HG03039 (cell line): ENCODE data around the gene PLD1.

Experiments
- ATAC-seq: cut with Tn5 transposase; IDR thresholded peaks from one replicate; pipeline ENCODE4 v1.9.1; 2021; ENCODE audit warnings: mild to moderate bottlenecking, moderate library complexity; ENCODE audit not compliant: unreplicated experiment

Gene PLD1

DNA sequence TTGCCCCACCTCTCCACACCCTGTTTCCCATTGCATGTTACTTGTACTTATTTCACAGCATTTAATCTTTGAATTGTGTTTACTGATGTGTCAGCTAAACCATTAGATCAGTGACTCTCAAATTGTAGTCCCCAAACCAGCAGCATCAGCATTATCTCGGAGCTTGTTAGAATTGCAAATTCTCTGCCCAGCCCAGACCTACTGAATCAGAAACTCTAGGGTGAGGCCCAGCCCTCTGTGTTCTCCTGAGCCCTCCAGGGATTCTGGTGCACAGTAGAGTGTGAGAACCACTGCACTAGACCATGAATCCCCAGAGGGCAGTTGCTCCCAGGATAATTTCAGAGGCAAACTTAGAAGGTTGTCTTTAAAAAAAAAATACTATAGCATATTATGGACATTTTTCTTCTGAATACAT, 13.0 kb downstream of the PLD1 start:
- ATAC-seq: no peak

- no peak for ATAC-seq
These were observed 13.5 kb downstream of the PLD1 start for GRCh38 chr3:171796625-171797264.

GRCh38 chr3:171792531-171792930, 17.8 kb downstream of the PLD1 start:
- ATAC-seq: no peak

DNA sequence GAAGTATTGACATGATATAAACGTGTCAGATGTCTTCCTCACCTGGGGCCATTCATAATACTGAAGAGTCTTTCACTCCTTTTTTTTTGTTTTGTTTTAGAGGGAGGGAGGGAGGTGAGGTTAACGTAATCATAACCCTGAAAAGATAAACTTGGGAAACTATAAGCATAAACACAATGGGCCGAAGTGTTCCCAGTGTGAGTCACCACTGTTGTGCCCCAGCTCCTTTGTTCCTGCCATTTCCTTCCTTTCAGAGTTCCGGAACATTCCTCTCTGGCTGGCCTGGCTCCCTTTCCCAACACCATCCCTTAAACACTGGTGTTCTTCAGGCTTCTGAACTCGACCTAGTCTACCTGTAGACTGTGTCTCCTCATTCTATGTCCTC, 18.6 kb downstream of the PLD1 start:
- ATAC-seq: no peak

DNA sequence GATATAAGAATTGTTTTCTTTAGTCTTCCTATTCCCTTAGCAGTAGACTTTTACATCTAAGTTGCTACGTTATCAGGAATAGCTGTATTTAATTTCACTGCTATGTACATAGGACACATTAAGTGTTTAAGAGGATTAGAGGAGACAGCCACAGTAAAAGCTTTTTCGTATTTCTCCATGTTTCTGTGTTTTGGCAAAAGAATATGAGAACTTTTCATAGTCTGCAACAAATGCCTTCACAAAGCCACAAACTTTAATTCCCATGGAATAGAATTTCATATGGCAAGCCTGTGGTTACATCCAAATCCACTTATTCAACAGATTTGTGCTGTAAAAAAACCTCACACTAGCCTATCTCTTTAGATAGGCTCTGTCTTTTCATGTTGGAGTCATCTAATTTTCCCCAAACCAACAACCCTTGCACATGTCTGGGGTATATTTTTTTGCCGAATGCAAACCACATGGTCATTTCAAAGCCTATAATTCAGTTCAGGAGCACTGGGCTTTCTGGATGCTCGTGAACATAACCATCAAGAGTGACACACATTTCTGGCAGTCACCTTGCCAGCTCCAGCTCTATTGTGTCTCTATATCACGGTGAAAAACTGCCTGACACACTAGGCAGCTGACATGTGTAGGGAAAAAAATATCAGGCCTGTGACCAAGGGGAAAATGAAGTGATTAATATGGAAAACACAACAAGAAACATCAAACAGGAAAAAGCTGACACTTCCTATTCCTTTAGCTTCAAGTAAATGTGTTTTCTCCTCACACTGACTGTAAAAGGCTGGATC, 19.2 kb downstream of the PLD1 start:
- ATAC-seq: no peak

- no peak for ATAC-seq
These were observed 19.7 kb downstream of the PLD1 start for GRCh38 chr3:171790574-171790897.

DNA sequence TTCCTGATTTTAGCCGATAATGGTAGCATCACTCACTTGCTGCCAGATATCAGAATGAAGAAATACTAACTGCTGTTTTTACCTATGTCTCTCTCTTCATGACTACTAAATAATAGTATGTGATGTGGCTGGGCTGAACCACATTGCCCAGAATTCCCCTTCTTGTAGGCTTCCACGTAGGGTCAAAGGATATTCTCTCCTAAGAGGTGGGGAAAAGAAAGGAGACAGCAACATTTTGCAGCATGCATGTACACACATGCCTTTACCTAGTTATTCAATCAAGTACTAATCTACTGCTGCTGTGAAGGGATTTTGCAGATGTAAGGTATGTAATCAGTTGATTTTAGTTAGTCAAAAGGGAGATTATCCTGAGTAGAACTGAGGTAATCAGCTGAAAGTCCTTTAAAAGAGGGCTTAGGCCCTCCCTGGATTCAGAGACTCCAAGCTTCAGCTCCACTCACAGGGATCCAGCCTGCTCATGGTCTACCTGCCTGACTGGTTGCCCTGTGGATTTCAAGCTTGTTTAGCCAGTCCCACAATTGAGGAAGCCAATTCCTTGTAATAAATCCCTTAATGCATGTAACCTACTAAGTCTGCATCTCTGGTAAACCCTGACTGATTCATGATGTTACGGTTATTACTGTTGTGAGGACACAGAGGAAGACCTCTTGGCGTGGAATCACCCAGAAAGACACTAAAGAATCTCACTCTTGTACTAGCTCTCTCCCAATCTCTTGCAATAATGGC, 20.4 kb downstream of the PLD1 start:
- no peak for ATAC-seq

DNA sequence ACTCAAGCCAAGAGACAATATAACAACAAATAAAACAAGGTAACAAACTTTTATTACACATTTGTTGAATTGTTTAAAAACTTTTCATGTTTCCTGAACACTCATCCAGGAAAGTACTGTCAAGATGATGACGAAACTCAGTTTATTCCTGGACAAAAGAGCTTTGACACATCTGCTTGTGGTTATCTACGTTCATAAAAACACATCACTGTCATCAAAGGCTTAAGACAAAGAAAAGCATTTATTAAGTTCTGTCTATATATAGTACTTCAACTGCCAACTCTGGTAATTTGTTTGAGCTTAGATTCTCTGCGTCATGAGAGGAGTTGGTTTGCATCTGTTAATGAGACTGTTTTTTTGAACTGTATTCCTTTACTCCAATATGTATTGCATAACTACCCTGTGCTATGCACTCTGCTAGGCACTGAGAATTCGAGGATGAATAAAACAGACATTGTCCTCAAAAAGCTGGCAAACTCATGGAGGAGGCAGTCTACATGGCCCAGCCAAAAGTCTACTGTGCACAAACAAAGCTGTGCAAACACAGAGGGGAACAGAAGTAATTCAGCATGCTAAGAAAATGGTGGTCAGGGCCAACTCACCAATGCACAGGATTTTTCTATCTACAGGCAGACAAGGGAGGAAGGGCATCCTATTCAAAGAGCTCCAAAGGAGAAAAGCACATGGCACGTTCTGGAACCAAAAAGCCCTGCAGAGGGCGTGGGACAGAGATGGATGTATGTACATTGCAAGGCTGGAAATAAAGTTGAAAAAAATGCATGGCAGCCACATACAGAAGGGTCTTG, 21.5 kb downstream of the PLD1 start:
- ATAC-seq: no peak

DNA sequence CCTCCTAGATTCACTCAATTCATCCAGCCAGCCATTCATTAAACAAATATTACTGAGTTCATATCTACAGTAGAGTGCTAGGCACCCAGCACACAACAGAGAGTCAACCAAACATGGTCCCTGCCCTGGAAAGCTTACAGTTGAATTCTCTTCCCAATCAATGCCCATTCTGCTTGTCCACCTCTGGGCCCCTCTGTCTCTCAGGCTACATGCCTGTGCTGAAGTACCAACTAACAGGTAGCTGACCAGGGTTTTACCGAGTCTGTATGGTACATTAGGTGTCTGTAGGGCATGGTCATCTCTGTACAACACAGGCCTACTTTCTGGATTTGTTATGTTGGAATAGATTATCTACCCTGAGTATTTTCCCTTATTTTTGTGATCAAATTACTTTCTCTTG, 23.3 kb downstream of the PLD1 start:
- ATAC-seq: no peak

- no peak for ATAC-seq
These were observed 25.3 kb downstream of the PLD1 start for GRCh38 chr3:171784937-171785336.

- ATAC-seq: no peak
These were observed 25.9 kb downstream of the PLD1 start for GRCh38 chr3:171784387-171784786.

- no peak for ATAC-seq
These were observed 26.7 kb downstream of the PLD1 start for GRCh38 chr3:171783626-171784025.

DNA sequence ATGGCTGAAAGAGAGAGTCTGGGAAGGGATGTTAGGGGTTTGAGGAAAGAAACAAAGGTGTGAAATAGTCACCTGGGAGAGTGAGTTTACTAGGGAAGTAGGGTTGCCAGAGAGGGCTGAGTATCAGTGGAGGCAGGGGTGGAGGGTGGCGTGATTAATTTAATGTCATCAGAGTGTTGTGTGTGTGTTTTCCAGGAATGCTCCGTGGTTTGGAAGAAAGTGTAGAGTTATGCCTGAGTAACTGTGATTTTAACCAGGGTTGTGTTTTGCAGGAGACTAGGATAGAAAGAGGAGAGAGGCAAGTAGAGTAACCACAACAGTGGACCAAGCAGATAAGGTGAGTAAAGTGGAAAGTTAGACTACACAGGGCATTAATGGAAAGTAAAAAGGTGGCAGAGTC, 27.2 kb downstream of the PLD1 start:
- ATAC-seq: no peak

GRCh38 chr3:171782617-171783016, 27.7 kb downstream of the PLD1 start:
- no peak for ATAC-seq

GRCh38 chr3:171781711-171782127, 28.6 kb downstream of the PLD1 start:
- no peak for ATAC-seq

- no peak for ATAC-seq
These were observed 31.8 kb downstream of the PLD1 start for GRCh38 chr3:171778493-171778892.

DNA sequence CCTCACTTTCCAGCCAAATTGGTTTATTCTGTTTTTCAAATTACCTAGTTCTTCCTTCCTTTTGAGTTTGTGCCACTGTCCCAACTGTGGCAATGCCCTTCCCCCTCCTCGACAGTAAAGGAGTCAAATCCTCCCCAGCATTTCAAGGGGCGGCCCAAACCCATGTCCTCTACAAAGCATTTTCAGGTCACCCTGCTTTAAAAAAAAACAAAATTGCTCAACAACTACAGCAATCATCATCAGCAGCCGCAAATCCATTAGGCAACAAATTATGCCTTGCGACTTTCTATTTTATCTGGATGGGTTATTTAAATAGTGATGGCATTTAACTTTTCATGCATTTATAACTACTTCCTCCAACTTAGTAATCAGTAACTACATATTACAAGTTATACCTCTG, 32.7 kb downstream of the PLD1 start:
- no peak for ATAC-seq

DNA sequence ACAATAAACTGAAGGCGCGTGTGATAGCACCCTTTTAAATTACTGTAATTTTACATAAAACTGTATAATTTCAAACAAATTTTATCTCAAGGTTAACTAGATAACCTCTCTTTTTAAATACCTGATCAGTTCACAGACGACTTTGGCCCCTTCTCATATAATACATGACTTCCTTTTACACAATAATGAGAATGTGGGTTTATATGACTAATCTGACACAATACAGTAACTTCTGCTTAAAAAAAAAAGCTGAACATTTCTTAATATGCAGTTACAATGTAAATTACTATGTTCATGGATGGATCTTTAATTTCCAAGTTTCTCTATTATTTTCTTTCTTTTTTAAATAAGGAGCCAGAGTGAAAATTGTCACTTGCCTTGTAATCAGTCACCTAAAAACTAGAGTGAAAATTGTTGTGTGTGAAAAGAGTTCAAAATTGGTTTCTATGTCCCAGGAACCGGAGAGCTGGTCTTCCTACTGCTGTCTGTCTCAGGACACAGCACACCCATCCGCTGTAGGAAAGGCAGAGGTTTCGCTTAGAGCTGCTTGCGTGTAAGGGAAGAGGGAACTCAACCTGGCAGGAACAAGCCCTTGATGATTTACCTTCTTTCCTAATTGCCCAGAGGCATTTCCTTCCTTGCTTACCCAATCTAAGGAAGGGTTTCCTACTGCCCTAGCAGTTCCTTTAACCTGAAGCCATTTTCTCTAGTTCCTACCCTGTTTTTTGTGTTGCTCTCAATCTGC, 33.3 kb downstream of the PLD1 start:
- no peak for ATAC-seq

GRCh38 chr3:171776411-171776810, 33.9 kb downstream of the PLD1 start:
- no peak for ATAC-seq

- ATAC-seq: no peak
These were observed 34.3 kb downstream of the PLD1 start for GRCh38 chr3:171775943-171776342.

- ATAC-seq: no peak
These were observed 35.8 kb downstream of the PLD1 start for GRCh38 chr3:171774521-171774920.
